IPS-18c (cell line): ENCODE results near the gene DPP3.
"Not testable (repeated sequence)": the region's sequence is repeated elsewhere in the genome, so short reads cannot be mapped to it uniquely, and the experiment has no call there.

Experiments used
- H3K4me3 ChIP-seq: 2 replicates; pipeline ENCODE4 v1.7.0; 2013; ENCODE audit warnings: low read depth, mild to moderate bottlenecking, low read length, moderate library complexity; ENCODE audit not compliant: insufficient read depth
- H3K9me3 ChIP-seq: one replicate; pipeline ENCODE4 v1.6.1; 2013; ENCODE audit warnings: mild to moderate bottlenecking, low read length, moderate library complexity; ENCODE audit not compliant: control insufficient read depth, insufficient read depth

Gene DPP3

DNA sequence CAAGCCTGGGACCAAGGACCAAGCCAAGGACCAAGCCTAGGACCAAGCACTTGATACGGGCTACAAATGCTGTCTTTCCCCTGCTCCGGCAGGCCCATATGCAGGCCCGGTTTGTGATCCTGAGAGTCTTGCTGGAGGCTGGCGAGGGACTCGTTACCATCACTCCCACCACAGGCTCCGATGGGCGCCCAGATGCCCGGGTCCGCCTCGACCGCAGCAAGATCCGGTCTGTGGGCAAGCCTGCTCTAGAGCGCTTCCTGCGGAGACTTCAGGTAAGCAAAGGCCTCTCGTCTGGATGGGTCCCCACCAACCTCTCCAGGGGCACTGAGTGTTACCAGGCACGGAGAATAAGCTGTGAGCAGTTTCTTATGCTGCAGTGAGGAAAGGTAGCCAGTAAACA lies 17.0 kb downstream of the DPP3 start:
- H3K9me3 ChIP-seq, result no peaks in the 10 kb centered on the region
- no peak overlapping the region for H3K4me3 ChIP-seq

DNA sequence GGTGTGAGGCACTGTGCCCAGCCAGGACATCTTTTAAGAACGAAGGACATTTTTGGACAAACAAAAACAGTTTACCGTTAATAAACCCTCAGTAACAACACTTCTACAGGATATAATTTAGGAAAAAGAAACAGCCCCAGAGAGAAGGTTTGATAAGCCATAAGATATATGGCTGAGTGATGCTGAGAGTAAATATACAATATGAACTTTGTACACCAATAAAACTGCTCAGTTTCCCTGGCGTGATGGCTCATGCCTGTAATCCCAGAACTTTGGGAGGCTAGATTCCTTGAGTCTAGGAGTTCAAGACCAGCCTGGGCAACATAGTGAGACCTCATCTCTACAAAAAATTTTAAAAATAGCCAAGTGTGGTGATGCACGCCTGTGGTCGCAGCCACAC lies 18.3 kb downstream of the DPP3 start:
- no peak overlapping the region for H3K4me3 ChIP-seq

DNA sequence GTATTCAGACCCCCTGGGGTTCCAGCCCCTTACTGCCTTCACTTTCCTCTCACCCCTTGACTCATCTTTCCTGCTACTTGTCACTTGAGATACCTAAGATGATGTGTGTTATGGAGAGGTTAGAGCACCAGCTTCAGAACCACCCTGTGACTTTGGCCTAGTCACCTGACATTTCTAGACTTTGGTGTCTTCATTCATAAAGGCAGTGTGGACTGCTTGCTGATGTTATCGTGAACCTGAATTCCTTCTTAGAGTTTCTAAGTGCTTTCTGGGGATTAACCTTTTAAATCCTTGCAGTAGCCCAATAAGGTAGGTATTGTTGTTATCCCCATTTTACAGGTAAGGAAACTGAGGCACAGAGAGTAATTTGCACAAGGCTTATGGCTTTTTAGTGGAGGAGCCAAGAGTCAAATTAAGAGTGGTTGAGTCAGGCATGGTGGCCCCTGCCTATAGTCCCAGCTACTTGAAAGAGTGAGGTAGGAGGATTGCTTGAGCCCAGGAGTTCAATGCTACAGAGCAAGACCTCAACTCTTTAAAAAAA lies 25.1 kb downstream of the DPP3 start:
- H3K4me3 ChIP-seq, result no peak overlapping the region
- H3K9me3 ChIP-seq, result peaks cover 5% of the 10 kb centered on the region

More for the DNA sequence above, 18.3 kb downstream of the DPP3 start:
- H3K9me3 ChIP-seq, result no peaks in the 10 kb centered on the region

DNA sequence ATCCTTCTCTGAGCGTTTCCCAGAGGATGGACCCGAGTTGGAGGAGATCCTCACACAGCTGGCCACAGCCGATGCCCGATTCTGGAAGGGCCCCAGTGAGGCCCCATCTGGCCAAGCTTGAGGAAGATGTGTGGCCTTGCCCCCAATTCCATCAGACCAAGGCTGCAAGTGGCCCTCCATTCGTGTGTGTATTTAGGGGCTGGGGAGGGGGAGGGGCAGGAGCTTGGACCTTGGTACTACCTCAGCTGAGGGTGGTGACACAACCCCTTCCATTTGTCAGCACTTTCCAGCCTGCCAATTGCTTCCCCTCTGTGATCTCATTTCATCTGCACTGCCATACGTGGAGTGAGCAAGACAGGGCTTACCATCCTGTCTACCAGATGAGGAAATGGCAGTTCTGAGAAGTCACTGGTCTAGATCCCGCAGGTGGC lies 28.9 kb downstream of the DPP3 start:
- Histone ChIP-seq H3K9me3 (peaks cover 5% of the 10 kb centered on the region), H3K4me3 (no peak overlapping the region)

DNA sequence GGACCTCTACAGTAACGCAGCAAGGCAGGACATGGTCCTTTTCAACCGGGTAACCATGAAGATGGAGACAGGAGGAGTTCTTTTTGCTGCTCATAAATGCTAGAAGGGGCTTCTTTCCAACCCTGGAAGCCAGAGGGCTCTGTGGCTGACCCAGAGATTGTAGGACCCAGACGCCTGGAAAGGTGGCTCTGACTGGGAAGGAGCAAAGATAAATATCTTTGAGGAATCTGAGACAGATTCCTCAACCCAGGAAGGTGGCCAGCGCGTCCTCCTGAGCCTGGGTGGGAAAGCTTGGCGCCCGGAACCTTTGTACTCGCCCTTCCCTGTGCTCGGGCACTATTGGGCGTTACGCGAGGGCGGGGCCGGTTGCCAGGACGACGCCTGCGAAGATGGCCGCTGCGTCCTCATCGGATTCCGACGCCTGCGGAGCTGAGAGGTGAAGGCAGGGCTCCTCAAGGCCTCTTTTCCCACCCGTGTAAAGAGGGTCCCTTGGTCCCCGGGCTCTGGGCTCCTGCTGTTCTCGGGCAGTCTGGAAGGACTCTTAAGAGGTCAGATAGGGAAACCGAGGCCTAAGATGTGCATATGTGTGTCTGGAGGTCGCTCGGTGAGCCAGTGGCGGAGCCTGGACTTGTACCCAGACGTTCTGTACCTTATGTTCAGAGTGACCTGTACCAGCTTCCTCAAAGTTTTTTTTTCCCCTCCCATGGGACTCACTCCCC lies 30.2 kb downstream of the DPP3 start, which contains the start of gene BBS1:
Gene BBS1 (plus strand): TSS at position 365 of the 719 bp plus-strand sequence. CDS start 25 bp downstream, at position 390.
- peak within 1 kb of the TSS; percentile 91 for H3K4me3 ChIP-seq
- peaks cover 5% of the 10 kb centered on the region for H3K9me3 ChIP-seq

DNA sequence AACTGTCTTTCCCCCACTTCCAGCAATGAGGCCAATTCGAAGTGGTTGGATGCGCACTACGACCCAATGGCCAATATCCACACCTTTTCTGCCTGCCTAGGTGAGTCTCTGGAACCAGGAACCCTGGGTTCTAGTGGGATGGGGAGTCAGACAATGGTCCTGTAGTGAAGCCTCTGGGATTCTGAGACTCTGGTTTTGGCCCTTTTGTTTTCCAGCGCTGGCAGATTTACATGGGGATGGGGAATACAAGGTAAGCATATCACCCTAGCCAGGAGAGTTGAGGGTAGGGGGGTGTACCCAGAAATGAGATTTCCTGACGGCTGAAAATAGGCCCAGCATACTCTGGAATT lies 30.7 kb downstream of the DPP3 start:
- peaks cover 5% of the 10 kb centered on the region for H3K9me3 ChIP-seq
- H3K4me3 ChIP-seq, result peak overlapping the region; percentile 91

DNA sequence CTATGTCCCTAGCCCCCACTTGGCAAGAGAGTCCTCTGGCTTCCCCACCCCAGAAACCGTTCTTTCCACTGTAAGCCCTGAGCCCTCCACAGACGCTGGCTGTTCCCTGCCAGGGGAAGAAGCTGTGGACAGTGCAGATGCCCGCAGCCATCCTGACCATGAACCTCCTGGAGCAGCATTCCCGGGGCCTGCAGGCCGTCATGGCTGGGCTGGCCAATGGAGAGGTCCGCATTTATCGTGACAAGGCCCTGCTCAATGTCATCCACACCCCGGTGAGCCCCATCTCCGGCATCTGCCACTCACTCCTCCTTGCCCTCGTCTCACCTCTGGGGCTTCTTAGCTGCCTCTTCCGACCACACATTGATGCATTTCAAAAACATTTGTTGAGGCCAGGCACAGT lies 43.4 kb downstream of the DPP3 start:
- Histone ChIP-seq H3K4me3 (no peak overlapping the region), H3K9me3 (no peaks in the 10 kb centered on the region)

DNA sequence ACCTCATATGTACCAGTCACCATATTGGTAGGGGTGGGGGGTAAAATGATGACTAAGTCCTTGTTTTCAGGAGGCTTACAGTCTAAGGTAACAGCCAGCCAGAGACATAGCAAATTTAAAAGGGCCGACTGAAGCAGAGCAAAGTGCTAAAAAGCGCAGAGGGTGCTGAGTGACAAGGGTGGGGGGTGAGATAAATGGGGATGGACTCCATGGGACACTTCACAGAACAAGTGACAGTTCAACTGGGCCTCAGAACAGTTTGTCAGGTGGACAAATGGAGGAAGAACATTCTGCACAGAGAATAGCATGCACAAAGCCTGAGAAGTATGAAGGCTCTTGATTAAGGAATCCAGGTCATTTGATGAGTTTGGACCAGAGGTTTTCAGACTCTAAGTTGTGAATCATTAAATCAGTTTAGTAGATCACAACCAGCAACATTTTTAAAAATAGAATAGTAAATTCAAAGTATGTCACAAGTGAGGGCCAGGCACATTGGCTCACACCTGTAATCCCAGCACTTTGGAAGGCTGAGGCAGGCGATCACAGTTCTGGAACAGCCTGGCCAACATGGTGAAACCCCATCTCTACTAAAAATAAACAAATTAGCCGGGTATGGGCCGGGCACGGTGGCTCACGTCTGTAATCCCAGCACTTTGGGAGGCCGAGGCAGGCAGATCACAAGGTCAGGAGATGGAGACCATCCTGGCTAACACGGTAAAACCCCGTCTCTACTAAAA lies 44.2 kb downstream of the DPP3 start:
- H3K4me3 ChIP-seq, result no peak overlapping the region
- H3K9me3 ChIP-seq, result no peaks in the 10 kb centered on the region

DNA sequence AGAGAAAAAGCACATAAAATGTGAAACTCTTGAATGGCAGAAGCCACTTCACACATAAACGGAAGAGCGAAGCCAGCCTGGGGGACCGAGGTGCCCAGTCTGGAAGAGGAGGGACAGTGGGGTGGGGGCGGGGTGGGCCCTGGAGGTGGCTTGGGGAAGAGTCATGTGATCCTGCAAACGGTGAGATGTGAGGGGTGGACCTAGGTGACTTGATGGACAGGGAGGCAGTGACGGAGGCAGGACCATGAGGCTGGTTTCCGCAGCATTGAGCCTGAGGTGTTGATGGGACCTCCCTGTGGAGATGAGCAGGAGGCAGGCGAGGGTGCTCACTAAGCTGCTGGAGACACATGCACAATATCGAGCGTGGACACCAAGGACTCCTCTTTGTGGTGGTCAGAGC lies 48.8 kb downstream of the DPP3 start:
- Histone ChIP-seq H3K4me3 (no peak overlapping the region), H3K9me3 (no peaks in the 10 kb centered on the region)

DNA sequence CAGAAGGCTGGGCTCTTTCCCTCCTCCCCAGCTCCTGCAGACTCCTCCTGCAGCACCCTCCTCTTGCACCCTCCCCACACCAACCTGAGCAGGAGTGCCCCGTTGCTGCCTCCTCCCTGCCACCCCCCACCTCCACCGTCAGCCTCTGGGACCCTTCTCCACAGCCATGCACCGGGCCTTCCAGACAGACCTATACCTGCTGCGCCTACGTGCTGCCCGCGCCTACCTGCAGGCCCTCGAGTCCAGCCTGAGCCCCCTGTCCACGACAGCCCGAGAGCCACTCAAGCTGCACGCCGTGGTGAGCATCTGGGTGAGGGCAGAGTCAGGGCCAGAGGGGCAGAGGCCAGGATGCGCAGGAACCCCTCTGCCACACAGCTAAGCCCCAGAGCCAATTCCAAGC lies 49.4 kb downstream of the DPP3 start:
- no peak overlapping the region for H3K4me3 ChIP-seq
- no peaks in the 10 kb centered on the region for H3K9me3 ChIP-seq

DNA sequence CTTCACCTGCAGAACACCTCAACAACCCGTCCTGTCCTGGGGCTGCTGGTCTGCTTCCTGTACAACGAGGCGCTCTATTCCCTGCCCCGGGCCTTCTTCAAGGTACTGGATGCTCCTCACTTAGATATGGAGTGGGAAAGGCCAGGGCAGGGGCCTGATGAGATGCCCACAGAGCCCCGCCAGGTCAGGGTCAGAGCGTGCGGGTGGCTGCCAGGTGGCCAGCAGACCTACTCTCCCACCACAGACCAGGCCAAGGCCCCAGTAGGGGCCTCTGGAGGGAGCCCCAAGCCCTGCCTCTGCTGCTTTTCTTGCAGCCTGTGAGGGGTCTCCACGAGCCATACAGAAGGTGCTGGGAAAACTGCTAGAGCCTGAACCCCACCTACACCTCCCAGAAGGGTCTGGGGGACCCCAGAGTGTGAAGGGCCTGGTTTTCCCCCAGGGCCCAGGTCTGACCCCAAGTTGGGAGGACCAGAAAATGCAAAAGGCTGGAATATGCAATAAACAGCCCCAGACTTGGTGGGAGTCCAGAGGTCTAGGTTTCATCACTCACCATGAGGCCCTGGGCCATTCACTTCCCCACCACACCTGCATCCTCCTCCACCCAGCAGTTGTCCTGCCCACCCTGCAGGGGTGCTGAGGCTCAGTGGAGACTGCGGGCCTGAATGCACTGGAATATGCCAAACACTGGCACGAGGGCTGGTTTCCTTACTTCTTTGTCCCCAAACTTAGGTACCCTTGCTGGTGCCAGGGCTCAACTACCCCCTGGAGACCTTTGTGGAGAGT lies 50.9 kb downstream of the DPP3 start:
- Histone ChIP-seq H3K9me3 (no peaks in the 10 kb centered on the region), H3K4me3 (no peak overlapping the region)

DNA sequence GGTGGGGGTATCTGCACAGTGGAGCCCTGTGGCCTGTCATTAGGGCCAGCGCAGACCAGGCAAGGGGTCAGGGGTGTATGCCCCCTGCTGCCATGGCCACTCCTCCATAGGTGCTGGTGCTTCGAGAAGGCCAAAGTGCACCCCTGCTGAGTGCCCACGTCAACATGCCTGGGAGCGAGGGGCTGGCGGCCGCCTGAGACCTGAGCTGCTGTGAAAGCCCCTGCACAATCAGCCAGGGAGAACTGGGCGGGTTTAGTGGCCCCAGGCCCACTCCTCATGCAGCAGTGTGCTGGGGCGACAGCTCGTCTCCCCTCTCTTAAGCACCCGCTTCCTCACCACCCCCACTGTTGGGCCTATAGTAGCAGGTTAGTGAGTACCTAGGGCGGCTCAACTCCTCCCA lies 51.6 kb downstream of the DPP3 start:
- H3K9me3 ChIP-seq, result no peaks in the 10 kb centered on the region
- H3K4me3 ChIP-seq, result no peak overlapping the region

DNA sequence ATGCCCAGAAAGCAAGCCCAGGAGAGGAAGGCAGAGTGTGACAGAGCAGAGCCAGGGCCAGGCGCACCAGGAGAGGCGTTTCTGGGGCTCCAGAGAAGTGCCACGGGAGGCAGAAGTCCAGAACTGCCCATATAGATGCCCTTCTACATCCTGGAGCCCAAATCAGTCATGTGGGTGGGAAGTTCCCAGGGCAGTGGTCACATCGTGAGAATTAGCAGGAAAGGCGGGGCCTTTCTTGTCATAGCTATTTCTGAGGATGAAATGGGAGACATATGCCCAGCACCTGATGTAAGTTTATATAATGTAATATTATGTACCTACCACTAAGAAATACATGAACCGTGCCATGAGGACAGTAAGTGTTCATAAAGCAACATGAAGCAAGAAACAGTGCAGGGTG lies 52.5 kb downstream of the DPP3 start:
- Histone ChIP-seq H3K4me3 (no peak overlapping the region), H3K9me3 (no peaks in the 10 kb centered on the region)

DNA sequence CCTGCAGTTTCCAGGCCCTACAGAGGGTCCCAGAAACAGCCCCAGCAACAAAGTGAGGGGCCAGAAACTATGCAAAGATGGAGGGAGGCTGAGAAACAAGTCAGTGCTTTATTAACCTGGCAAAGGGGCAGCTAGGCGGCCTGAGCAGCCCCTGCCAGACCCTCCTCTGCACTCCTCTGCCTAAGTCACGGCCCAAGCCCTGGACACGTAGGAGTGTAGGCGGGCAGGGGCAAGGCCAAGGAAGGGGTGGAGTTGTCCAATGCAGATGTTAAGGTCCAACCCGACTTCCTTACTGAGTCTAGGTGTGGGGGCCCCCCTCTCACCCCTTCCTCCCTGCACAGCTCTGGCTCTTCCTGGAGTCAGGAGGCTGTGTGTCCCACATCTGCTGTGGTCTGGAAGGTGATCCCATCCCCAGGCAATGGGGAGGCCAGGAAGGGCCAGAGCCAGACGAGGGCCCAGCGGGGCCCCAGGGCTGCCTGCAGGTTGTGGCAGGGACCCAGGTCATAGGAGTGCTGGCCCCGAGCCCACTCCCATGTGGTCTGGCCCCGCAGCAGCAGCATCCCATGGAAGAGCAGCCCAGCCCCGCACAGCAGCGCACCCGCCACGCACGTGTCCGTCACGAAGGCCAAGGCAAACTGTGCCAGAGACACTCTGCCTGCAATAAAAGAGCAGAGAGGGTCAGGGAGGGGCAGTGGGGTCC lies 59.1 kb downstream of the DPP3 start:
- no peaks in the 10 kb centered on the region for H3K9me3 ChIP-seq
- no peak overlapping the region for H3K4me3 ChIP-seq

DNA sequence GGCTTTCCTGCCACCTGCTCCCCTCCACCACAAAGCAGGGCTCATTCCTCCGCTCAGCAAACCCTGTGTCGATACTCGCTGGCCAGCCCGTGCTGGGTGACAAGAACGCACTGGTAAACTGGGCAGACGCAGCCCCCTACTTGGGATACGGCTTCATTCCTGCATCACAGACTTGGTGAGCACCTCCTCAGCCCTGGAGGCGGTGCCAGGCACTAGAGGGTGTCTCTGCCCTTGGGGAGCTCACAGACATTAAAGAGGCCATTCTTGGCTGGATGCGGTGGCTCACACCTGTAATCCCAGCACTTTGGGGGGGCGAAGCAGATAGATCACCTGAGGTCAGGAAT lies 59.6 kb downstream of the DPP3 start:
- Histone ChIP-seq H3K4me3 (no peak overlapping the region), H3K9me3 (no peaks in the 10 kb centered on the region)

DNA sequence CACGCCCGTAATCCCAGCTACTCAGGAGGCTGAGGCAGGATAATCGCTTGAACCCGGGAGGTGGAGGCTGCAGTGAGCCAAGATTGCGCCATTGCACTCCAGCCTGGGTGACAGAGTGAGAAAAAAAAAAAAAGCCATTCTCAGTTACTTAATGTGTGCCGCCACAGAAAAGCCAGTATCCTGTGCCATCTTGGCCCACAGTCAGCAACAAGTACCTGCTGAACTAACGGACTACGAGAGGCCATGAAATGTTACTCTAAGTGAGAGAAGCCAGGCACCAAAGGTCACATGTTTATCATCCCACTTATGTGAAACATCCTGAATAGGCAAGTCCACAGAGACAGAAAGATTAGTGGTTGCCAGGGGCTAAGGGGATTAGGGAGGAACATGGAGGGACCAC lies 60.4 kb downstream of the DPP3 start:
- not testable (repeated sequence) for H3K4me3 ChIP-seq, H3K9me3 ChIP-seq

DNA sequence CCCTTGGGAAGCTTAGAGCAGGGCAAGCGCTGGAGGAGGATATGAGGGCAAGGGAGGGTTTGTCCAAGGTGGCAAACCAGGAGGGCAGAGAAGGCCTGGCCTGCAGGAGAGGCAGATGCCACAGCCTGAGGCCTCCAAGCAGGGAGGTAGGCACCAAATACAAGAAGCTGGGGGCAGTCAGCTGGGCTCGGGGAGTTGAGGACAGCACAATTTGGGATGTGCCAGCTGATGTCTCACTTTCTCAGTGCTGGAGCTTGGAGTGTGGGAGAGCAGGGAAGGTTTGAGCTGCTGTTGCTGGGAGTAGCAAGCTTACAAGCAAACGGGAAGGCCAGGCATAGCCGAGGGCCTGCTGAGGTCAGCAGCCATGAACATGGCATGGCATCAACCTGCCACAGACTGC lies 61.7 kb downstream of the DPP3 start:
- no peak overlapping the region for H3K4me3 ChIP-seq

More for the DNA sequence above, 61.7 kb downstream of the DPP3 start:
- H3K9me3 ChIP-seq, result no peaks in the 10 kb centered on the region
